Stimulated activated CD4-positive, alpha-beta T cell treated with anti-CD3 and anti-CD28 coated beads, TNF-alpha, amount 100 ng/mL, for 1 hour (primary cell): ENCODE data around the gene EDN3.

Source experiments
- DNase-seq, 3 donors: peaks; one replicate each; pipeline ENCODE4 v3.0.0-alpha.2; 2020; ENCODE audit warnings: low read depth in 3 of 3, low spot score in 1 of 3

EDN3 gene, protein sequence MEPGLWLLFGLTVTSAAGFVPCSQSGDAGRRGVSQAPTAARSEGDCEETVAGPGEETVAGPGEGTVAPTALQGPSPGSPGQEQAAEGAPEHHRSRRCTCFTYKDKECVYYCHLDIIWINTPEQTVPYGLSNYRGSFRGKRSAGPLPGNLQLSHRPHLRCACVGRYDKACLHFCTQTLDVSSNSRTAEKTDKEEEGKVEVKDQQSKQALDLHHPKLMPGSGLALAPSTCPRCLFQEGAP

GRCh38 chr20:59300333-59301081, at the start of gene EDN3:
Gene EDN3, plus strand, starts transcription at chr20:59300611. Its CDS starts 202 bp downstream, at chr20:59300813.
- DNase-seq: no peak

DNA sequence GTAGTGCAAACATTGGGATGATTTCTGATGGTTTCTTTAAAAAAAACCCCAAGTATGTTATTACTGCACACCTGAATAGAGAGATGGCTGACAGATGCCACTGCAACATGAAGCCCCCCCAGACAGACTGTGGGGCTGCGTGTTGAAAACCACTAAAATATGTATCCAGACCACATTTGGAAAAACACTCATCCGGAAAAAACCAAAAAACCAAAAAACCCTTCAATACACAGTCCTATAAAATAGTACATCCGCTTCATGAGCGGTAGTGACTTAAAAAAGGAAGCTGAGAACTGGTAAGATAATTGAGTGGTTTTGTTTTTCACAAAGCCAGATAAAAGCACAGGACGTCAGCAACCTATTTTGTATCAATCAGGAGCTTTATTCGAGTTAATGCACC, 47.1 kb upstream of the EDN3 start:
- DNase-seq: no peak

DNA sequence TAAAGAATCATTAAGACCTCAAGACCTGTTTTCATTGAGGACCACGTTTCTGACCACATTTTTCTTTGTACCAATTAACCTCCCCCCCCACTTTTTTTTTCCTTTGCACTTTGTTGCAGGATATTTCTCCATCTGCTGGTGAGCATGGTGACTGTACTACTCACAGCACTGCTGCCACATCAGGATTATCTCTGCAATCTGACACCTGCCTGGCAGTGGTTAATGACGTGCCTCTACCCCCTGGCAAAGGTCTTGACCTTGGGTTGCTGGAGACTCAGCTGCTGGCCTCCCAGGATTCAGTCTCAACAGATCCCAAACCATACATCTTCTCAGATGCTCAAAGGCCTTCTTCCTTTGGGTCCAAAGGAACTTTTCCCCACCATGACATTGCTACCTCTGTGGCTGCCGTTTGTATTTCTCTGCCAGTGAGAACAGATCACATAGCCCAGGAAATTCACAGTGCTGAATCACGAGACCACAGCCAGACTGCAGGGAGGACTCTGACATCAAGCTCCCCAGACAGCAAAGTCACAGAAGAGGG, 46.6 kb upstream of the EDN3 start:
- no peak for DNase-seq

DNA sequence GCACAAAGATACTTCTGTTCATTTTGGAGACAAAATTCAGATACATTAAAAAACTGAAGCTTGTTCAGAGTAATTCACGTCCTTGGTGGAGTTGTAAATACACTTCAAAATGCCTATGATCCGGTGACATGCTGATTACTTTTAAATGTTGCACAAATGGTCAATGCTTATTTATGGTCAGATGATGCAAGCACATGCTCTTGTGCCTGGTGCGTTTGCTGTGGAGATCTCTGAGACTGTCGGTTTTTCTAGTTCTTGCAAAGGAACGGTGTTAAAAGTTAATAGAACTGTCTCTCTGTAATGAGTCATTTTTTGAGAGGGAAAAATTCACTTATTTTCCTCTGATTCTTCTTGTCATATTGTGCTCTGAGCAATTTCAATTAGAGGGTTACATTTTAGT, 45.2 kb upstream of the EDN3 start:
- DNase-seq: no peak

- DNase-seq: no peak
Observed at GRCh38 chr20:59258221-59258621, 42.2 kb upstream of the EDN3 start.

GRCh38 chr20:59259946-59260345, 40.5 kb upstream of the EDN3 start:
- DNase-seq: no peak

- DNase-seq: no peak
Observed at GRCh38 chr20:59265298-59265697, 35.1 kb upstream of the EDN3 start.

DNA sequence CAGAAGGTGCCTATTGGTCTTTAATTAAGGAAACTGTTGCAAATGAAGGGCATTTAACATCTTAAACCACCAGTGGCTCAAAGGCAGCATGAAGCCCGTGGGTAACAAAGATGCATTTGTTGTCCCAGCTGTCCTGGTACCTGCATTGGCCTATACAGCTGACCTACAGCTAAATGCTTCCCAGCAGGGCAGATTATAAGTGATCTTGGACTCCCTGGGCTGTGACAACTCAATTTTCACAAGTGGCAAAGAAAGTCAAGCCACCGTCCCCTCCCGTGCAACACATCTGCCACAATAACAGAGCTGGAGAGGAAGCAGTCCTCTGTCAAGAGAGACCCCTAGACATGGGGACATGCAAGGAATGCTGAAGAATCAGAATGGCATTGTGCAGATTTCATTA, 31.5 kb upstream of the EDN3 start:
- no peak for DNase-seq

GRCh38 chr20:59269411-59270025, 30.9 kb upstream of the EDN3 start:
- no peak for DNase-seq

DNA sequence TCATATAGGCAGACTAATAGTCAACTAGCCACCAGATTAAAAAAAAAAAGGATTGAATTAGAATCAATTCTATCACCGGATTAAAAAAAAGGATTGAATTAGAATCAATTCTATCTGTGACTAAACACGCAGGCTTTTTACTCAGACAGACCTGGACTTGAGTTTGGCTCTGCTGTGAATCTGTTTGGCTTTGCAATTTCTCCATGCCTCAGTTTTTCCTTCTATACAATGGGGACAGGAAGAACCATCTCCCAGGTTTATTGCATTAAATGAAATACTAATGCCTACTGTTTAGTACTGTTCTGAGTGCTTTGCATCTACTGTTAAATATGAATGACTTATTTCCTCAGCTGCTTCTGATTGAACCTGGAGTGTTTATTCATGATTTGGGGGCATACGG, 30.0 kb upstream of the EDN3 start:
- no peak for DNase-seq

- DNase-seq: no peak
Observed at GRCh38 chr20:59273739-59274357, 26.6 kb upstream of the EDN3 start.

DNA sequence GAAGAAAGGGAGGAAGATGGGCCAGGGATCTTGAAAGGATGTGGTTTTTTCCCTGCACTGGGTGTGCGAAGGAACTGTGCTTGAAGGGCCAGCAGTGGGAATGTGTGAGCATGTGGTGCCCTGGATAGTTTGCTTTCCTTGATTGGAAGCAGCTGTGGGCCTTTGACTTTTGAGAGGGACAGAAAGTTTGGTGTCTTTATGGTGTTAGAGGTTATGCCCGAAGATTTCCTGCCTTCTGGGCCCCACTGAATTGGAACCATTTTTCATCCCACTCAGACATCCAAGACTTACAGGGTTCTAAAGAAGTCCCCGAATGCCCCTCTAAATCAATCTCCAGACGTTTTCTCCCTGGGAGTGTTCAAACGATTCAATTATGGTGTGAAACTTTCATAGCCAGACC, 23.5 kb upstream of the EDN3 start:
- no peak for DNase-seq

DNA sequence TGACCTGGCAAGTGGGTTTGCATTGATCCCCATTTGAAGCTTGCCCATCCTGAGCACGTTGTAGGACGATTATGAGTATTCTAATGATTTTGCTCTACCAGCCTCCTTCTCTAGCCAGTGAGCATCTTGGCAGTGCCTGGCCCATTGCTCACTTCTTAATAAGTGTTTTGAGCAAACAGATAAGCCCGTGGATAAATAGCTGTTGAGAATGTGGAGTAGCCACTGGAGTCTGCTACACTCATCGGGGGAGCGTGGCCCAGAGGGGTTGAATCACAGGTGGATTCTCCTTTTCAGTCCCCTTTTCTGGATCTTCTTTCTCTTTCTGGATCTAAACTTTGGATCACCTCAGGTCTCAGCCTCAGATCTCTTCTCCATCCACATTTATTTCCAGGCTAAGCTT, 15.9 kb upstream of the EDN3 start:
- no peak for DNase-seq

- no peak for DNase-seq
Observed at GRCh38 chr20:59289994-59290393, 10.4 kb upstream of the EDN3 start.

GRCh38 chr20:59291740-59292383, 8.5 kb upstream of the EDN3 start:
- DNase-seq: no peak

DNA sequence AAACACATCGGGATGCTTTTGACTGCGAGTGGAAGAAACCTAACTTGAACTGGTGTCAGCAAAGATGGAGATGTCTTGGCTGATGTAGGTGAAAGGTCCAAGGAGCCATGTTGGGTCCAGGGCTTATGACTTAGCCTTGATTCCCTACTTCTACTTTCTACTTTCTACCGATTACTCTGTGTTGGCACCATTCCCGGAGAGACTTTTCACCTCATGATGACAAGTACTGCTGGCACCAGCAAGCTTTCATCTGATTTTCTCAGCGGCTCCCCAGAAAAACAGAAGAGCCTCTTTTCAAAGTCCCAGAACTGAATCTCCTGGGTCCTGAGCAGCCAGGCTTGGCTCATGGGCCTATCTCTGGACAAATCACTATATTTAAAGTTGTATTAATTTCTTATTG, 4.9 kb upstream of the EDN3 start:
- DNase-seq: no peak

GRCh38 chr20:59297686-59298085, 2.7 kb upstream of the EDN3 start:
- no peak for DNase-seq

GRCh38 chr20:59299945-59300332, 472 bp upstream of the EDN3 start:
- DNase-seq: no peak

DNA sequence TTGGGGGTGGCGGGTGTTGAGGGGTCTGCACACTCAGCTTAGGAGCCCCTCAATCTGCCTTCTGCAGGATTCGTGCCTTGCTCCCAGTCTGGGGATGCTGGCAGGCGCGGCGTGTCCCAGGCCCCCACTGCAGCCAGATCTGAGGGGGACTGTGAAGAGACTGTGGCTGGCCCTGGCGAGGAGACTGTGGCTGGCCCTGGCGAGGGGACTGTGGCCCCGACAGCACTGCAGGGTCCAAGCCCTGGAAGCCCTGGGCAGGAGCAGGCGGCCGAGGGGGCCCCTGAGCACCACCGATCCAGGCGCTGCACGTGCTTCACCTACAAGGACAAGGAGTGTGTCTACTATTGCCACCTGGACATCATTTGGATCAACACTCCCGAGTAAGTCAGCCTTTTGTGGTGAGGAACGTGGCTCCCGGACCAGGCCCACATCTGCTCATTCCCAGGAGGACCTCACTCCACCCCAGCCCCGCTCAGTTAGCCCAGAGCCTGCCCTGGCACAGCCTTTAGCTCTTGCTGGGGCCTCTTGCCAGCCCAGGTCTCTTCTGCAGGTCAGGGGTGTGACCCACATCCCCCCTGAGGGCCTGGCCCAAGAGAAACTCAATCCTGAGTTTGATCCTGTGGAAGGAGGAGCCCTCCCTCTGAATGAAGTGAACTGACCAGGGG, 1.1 kb downstream of the EDN3 start:
- no peak for DNase-seq

- no peak for DNase-seq
Observed at GRCh38 chr20:59305908-59306655, 5.7 kb downstream of the EDN3 start.
